Common myeloid progenitor, CD34-positive (primary cell): ENCODE results near the gene AMD1.

Experiments used
- CTCF ChIA-PET: fragments of 350-600 bp; sonication (Branson Sonifier 250); formaldehyde crosslinking; loops from one replicate; lab custom pipeline; 2021; ENCODE audit warnings: antibody characterized with exemption; lab: Charles Lee
- POLR2A ChIA-PET: fragments of 350-600 bp; sonication (Branson Sonifier 250); formaldehyde crosslinking; loops from one replicate; lab custom pipeline; 2021; ENCODE audit warnings: antibody characterized with exemption; lab: Charles Lee
- DNase-seq, 3 donors: peaks; one replicate each; pipeline versions ENCODE4 v3.0.0 to v3.0.0-alpha.2; 2013
- H3K27ac ChIP-seq, 2 experiments: 1 replicate in 1 of 2; 2 replicates in 1 of 2; pipeline ENCODE4 v1.7.0; 2013; ENCODE audit warnings: inconsistent platforms in 2 of 2, low read length in 2 of 2, mild to moderate bottlenecking in 2 of 2, low read depth in 1 of 2, moderate library complexity in 1 of 2; ENCODE audit not compliant: severe bottlenecking in 2 of 2, insufficient read depth in 1 of 2, poor library complexity in 1 of 2
- H3K27me3 ChIP-seq, 5 experiments: replicated peaks in 2 of 5; 1 replicate in 3 of 5; 2 replicates in 2 of 5; pipeline versions ENCODE4 v1.6.1 to v1.7.0; 2013; ENCODE audit warnings: low read length in 4 of 5, mild to moderate bottlenecking in 2 of 5, moderate library complexity in 2 of 5, inconsistent platforms in 1 of 5; ENCODE audit not compliant: insufficient read depth in 5 of 5, control insufficient read depth in 4 of 5
- H3K36me3 ChIP-seq, 4 experiments: 1 replicate in 2 of 4; 2 replicates in 2 of 4; pipeline versions ENCODE4 v1.6.1 to v1.7.0; 2013; ENCODE audit warnings: low read length in 3 of 4, control low read depth in 1 of 4, mild to moderate bottlenecking in 1 of 4; ENCODE audit not compliant: control insufficient read depth in 4 of 4, insufficient read depth in 4 of 4
- H3K4me1 ChIP-seq, 4 experiments: 1 replicate in 3 of 4; 2 replicates in 1 of 4; pipeline versions ENCODE4 v1.6.1 to v1.7.1; 2013; ENCODE audit warnings: low read length in 3 of 4, mild to moderate bottlenecking in 3 of 4, control low read depth in 1 of 4, inconsistent platforms in 1 of 4, moderate library complexity in 1 of 4; ENCODE audit not compliant: control insufficient read depth in 4 of 4, insufficient read depth in 4 of 4; ENCODE audit errors: control extremely low read depth in 1 of 4
- H3K4me3 ChIP-seq, 7 experiments: 1 replicate in 4 of 7; 2 replicates in 3 of 7; pipeline versions ENCODE4 v1.5.1 to v1.7.0; 2013; ENCODE audit warnings: mild to moderate bottlenecking in 7 of 7, low read length in 6 of 7, moderate library complexity in 6 of 7, inconsistent platforms in 2 of 7, low read depth in 2 of 7, control low read depth in 1 of 7; ENCODE audit not compliant: insufficient read depth in 4 of 7, control insufficient read depth in 1 of 7; ENCODE audit errors: extremely low read depth in 1 of 7
- H3K9me3 ChIP-seq, 5 experiments: 1 replicate in 4 of 5; 2 replicates in 1 of 5; pipeline versions ENCODE4 v1.6.1 to v1.7.1; 2013; ENCODE audit warnings: low read length in 4 of 5, mild to moderate bottlenecking in 2 of 5, inconsistent platforms in 1 of 5, low read depth in 1 of 5, moderate library complexity in 1 of 5; ENCODE audit not compliant: control insufficient read depth in 4 of 5, insufficient read depth in 2 of 5; ENCODE audit errors: control extremely low read depth in 1 of 5
- WGBS: methylation state at CpG from one replicate; pipeline ENCODE4 v1.1.5; 2013; ENCODE audit not compliant: insufficient coverage; 5-methylcytosine and 5-hydroxymethylcytosine counted together

Gene AMD1

DNA sequence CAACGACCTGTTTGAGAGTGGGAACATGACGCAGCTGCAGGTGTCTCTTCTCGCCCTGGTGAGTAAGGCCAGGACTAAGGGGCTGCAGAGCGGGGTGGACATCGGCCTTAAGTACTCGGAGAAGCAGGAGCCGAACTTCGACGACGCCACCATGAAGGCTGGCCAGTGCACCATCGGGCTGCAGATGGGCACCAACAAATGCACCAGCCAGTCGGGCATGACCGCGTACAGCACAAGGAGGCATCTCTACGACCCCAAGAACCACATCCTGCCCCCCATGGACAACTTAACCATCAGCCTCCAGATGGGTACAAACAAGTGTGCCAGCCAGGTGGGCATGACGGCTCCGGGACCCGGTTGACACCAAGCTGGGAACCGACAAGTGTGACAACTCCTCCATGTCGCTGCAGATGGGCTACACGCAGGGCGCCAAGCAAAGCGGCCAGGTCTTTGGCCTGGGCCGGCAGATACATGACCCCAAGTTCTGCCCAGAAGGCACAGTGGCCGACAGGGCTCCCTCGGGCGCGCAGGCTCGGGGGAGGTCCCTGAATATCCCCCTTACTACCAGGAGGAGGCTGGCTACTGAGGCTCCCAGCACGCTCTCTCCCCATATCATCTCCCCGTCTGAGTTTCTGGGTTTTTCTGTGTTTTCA is 15.9 kb upstream of the AMD1 start:
- 93% methylated on average over 27 of the region's 31 CpGs for WGBS
- ChIA-PET CTCF (interaction anchor here (1.0 to 1.9 kb wide), 4 partner anchors 15 to 64 kb away, joined by 3 to 6 read pairs (median 3); partner anchors contain the start of gene AMD1), POLR2A (interaction anchor here (1.2 kb wide), 1 partner anchor 15 kb away, joined by 3 read pairs; no protein-coding TSS in a partner anchor)
- no peak for DNase-seq
- Histone ChIP-seq H3K36me3 (no peaks in the 10 kb centered on the region), H3K27me3 (no peaks in the 10 kb centered on the region), H3K27ac (peak overlapping the region in 1 of 2 experiments; percentile 55), H3K4me3 (peak overlapping the region in 5 of 7 experiments; percentile 30 to 74 (median 54)), H3K4me1 (peaks cover 2 to 26% (median 16%) of the 10 kb centered on the region in 4 experiments), H3K9me3 (no peaks in the 10 kb centered on the region)

DNA sequence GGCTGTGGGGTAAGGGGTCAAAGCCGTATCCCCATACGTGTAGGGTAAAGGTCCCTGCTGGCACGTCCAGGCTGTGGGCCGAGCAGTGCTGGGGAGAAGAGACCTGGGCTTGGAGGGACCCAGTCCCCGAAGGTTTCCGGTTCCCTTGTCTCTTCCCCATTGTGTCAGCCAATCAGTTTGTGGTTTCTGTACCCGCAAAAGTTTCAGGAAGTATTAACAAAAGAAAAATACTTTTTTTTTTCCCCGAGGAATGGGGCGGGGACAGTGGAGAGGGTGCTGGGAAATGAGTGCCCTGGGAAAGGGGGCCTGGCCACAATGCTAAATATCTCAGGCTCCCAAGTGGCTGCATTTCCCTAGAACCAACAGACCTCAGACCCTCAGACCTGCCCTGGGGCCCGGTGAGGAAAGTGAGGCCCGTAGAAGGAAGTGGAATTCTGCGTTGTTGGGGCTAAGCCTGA is 15.2 kb upstream of the AMD1 start:
- 0% methylated on average over 6 of the region's 12 CpGs for WGBS
- ChIA-PET POLR2A (no interaction called here), CTCF (interaction anchor here (1.4 to 1.9 kb wide), 2 partner anchors 15 to 17 kb away, joined by 3 to 6 read pairs; partner anchors contain the start of gene AMD1)
- Histone ChIP-seq H3K36me3 (no peaks in the 10 kb centered on the region), H3K27me3 (no peaks in the 10 kb centered on the region), H3K4me1 (peaks cover 2 to 26% (median 16%) of the 10 kb centered on the region in 4 experiments), H3K9me3 (no peaks in the 10 kb centered on the region), H3K27ac (peak overlapping the region in 1 of 2 experiments; percentile 55), H3K4me3 (peak overlapping the region in 6 of 7 experiments; percentile 33 to 74 (median 56))
- peak; percentile 80 to 89 (median 86) for DNase-seq

DNA sequence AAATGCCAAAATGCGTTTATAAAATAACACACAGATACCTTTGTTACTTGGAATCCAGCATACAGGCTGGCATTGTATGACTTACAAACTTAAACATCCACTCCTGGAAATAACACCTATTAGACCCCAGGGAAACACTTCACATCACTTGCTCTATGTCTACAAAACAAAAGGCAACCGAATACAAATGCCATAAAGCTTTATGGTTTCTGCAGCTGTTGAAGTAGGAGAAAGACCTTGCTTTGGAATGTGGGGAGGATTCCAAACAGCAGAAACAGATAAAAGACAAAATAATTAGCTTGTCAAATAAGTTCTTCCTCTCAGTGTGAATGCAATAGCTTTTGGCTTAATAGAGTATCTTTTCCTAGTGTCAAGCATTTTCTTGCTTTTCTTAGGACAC is 9.8 kb upstream of the AMD1 start:
- Histone ChIP-seq H3K9me3 (no peaks in the 10 kb centered on the region), H3K27ac (no peak overlapping the region), H3K27me3 (no peaks in the 10 kb centered on the region), H3K36me3 (no peaks in the 10 kb centered on the region), H3K4me1 (peaks cover 5 to 20% (median 15%) of the 10 kb centered on the region in 4 experiments), H3K4me3 (no peak overlapping the region)
- DNase-seq: no peak
- CTCF ChIA-PET: interaction anchor here (1.4 to 1.6 kb wide), 3 partner anchors 10 to 86 kb away, joined by 3 to 5 read pairs (median 4); partner anchors contain the start of gene AMD1
- POLR2A ChIA-PET: interaction anchor here (0.6 kb wide), 1 partner anchor 9 kb away, joined by 3 read pairs; no protein-coding TSS in a partner anchor
- WGBS: 100% methylated on average over 1 of the region's 2 CpGs

DNA sequence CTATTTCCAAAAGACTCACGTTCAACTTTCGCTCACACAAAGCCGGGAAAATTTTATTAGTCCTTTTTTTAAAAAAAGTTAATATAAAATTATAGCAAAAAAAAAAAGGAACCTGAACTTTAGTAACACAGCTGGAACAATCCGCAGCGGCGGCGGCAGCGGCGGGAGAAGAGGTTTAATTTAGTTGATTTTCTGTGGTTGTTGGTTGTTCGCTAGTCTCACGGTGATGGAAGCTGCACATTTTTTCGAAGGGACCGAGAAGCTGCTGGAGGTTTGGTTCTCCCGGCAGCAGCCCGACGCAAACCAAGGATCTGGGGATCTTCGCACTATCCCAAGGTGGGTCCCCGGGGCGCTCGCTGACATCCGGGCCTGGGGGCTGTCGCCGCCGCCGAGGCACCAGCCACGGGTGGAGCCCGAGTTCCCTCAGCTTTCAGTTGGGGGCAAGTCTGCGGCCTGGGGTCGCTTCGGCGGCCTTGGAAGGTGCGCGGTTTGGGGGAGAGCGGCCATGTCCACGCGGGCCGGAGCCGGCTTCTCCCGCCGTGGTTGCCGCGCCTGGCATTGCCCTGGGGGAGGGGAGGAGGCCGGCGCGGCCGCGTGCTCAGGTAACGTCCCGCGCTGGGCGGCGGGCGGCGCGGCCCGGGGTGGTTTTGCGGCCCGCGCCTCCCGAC is 429 bp downstream of the AMD1 start:
- no peak for DNase-seq
- Histone ChIP-seq H3K4me3 (peak overlapping the region; percentile 91 to 99 (median 96)), H3K4me1 (peaks cover 30 to 47% (median 37%) of the 10 kb centered on the region in 4 experiments), H3K27ac (peak overlapping the region; percentile 87 to 95), H3K27me3 (no peaks in the 10 kb centered on the region), H3K9me3 (no peaks in the 10 kb centered on the region), H3K36me3 (peaks cover 0 to 3% (median 0%) of the 10 kb centered on the region in 4 experiments)
- ChIA-PET CTCF (interaction anchor here (0.6 to 2.5 kb wide), 12 partner anchors 10 to 193 kb away, joined by 3 to 9 read pairs (median 5); partner anchors contain the start of gene CDK19), POLR2A (interaction anchor here (0.6 to 4.5 kb wide), 23 partner anchors 9 to 1136 kb away, joined by 3 to 69 read pairs (median 3); partner anchors contain the start of genes CDK19 and RPF2)
- WGBS: under 1% methylated on average over 35 of the region's 60 CpGs

DNA sequence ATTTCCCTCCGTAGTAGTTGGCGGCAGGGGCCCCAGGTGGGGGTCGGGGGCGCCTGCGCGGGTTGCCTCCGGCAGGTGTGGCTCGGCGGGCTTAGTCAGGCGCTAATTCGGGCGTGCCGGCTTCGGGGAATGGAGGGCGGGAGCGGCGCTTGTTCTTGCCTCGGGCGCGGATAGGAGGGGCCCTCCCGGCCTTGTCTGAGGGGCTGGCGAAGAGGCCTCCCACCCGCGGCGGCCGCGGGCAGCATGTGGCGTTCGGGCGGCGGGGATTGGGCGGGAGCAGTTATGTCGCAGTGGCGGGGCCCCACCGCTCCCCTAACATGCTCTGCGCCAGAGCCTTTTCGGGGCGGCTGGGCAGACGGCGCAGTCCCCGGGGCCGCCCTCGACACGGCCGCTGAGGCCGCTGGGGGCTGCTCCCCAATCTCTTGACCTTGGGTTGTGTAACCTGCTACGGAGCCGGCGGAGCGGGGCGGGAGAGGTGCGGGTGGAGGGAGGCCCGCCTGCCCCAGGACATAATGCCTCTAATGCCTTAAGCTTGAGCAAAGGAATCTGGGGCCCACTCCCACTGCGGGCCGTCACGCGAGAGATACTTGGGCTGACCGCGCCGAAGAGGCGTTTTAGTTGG is 1.1 kb downstream of the AMD1 start:
- H3K4me1 ChIP-seq: peaks cover 34 to 53% (median 42%) of the 10 kb centered on the region in 4 experiments
- ChIA-PET POLR2A (interaction anchor here (0.8 to 4.5 kb wide), 6 partner anchors 10 to 197 kb away, joined by 3 to 69 read pairs (median 6); partner anchors contain the start of gene CDK19), CTCF (interaction anchor here (1.1 to 5.4 kb wide), 8 partner anchors 11 to 254 kb away, joined by 3 to 76 read pairs (median 6); no protein-coding TSS in a partner anchor)
- H3K36me3 ChIP-seq: peaks cover 0 to 7% (median 0%) of the 10 kb centered on the region in 4 experiments
- H3K27me3 ChIP-seq: no peaks in the 10 kb centered on the region
- peak overlapping the region; percentile 87 to 95 for H3K27ac ChIP-seq
- H3K9me3 ChIP-seq: no peaks in the 10 kb centered on the region
- under 1% methylated on average over 55 of the region's 61 CpGs for WGBS
- peak; percentile 28 to 70 (median 57) for DNase-seq
- peak overlapping the region; percentile 91 to 99 (median 96) for H3K4me3 ChIP-seq

DNA sequence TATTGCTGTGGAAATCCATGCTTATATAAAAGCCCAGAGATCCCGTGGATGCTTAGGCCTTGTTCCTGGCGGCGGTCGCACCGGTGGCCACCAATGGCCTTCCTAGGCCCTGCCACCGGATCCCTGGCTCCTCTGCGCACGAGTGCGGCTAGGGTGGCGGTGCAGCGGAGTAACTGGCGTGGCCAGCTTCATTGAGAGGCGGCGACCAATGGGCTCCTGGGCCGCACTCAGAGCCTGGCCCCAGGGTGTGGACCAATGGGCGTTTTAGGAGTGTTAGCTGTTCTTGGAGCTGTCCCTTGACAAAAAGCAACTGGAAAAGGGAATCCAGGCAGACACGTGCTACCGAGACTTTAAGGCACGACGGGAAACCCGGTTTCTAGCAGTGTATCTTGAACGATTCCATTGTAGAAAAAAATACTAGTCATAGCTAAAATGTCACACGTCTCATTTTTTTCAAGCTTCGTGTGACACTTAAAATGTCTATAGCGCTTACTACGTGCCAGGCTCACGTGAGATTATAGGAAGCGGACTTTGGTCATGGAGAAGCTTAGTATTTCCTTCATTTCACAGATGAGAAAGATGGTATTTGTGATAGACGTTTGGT is 1.7 kb downstream of the AMD1 start:
- Histone ChIP-seq H3K9me3 (no peaks in the 10 kb centered on the region), H3K4me1 (peaks cover 39 to 60% (median 45%) of the 10 kb centered on the region in 4 experiments), H3K27ac (peak overlapping the region; percentile 87 to 95), H3K27me3 (no peaks in the 10 kb centered on the region), H3K4me3 (peak overlapping the region; percentile 91 to 99 (median 96)), H3K36me3 (peaks cover 0 to 7% (median under 1%) of the 10 kb centered on the region in 4 experiments)
- DNase-seq: peak; percentile 69 to 88 (median 86)
- CTCF ChIA-PET: interaction anchor here (0.6 to 5.4 kb wide), 9 partner anchors 11 to 446 kb away, joined by 3 to 76 read pairs (median 3); no protein-coding TSS in a partner anchor
- WGBS: under 1% methylated on average over 28 of the region's 29 CpGs
- POLR2A ChIA-PET: interaction anchor here (0.5 to 4.5 kb wide), 6 partner anchors 9 to 198 kb away, joined by 3 to 69 read pairs (median 4); partner anchors contain the start of gene CDK19
